ENCODE measurements around the gene ERVMER34-1. TPM values are rescaled to one million over a fixed set of nuclear protein-coding genes. Genes with fewer than 3 reads are reported as not detected.

Gene ERVMER34-1
- total RNA-seq, 2 experiments from 2014 or later, result 0.07 to 0.17 TPM

GRCh38 chr4:52750213-52750612 is 1.0 kb downstream of the ERVMER34-1 start:
- intact Hi-C loops (cut with micrococcal nuclease), result no loop called here

DNA sequence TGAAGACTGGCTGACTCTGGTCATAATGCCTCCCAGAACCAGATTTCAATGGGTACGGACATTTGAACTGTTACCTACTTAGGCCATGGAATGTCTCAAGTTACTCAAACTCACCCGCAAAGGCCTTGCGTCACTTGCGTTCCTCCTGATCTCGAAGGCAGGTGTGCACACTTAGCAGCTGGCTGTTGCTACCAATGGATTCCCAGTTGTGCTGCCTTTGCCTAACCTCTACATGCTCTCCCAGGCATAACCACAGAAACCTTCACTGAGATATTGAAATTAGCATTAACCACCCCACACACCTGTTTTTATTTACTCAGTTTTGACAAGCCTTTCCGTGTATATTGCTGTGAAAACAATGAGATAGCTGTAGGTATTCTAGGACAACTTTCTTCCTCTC is 2.8 kb downstream of the ERVMER34-1 start:
- H3K27me3 Mint-ChIP-seq, result peaks cover 47% of the 10 kb centered on the region

More at GRCh38 chr4:52750213-52750612, 1.0 kb downstream of the ERVMER34-1 start:
- Mint-ChIP-seq H3K4me1 (ENCODE audit: low read depth) (peaks cover 10% of the 10 kb centered on the region), H3K27ac (no peak overlapping the region), H3K4me3 (peak overlapping the region; percentile 9), H3K27me3 (peaks cover 53% of the 10 kb centered on the region), H3K9me3 (no peaks in the 10 kb centered on the region), H3K36me3 (no peaks in the 10 kb centered on the region)
- DNase-seq, result no peak
- ChIA-PET POLR2A (no interaction called here), CTCF (no interaction called here)

GRCh38 chr4:52744588-52744987 is 6.6 kb downstream of the ERVMER34-1 start:
- no peak for DNase-seq
- intact Hi-C loops (cut with micrococcal nuclease), result no loop called here
- H3K4me3 Mint-ChIP-seq, result no peak overlapping the region
- H3K9me3 Mint-ChIP-seq, result no peaks in the 10 kb centered on the region
- H3K4me1 Mint-ChIP-seq (ENCODE audit: low read depth), result no peaks in the 10 kb centered on the region
- POLR2A ChIA-PET, result no interaction called here
- peaks cover 17% of the 10 kb centered on the region for H3K27me3 Mint-ChIP-seq
- CTCF ChIA-PET, result interaction anchor here (0.6 kb wide), 1 partner anchor 413 kb away, joined by 3 read pairs; no protein-coding TSS in a partner anchor
- H3K36me3 Mint-ChIP-seq, result no peaks in the 10 kb centered on the region
- H3K27ac Mint-ChIP-seq, result no peak overlapping the region

More for the DNA sequence above, 2.8 kb downstream of the ERVMER34-1 start:
- intact Hi-C loops (cut with micrococcal nuclease), result no loop called here
- no peak for DNase-seq
- Mint-ChIP-seq H3K4me3 (no peak overlapping the region), H3K4me1 (ENCODE audit: low read depth) (peaks cover 10% of the 10 kb centered on the region), H3K9me3 (no peaks in the 10 kb centered on the region), H3K36me3 (no peaks in the 10 kb centered on the region), H3K27ac (no peak overlapping the region)
- ChIA-PET CTCF (no interaction called here), POLR2A (no interaction called here)

GRCh38 chr4:52743444-52744019 is 7.7 kb downstream of the ERVMER34-1 start:
- intact Hi-C loops (cut with micrococcal nuclease), result no loop called here
- Mint-ChIP-seq H3K27me3 (peaks cover 11% of the 10 kb centered on the region), H3K36me3 (no peaks in the 10 kb centered on the region), H3K9me3 (no peaks in the 10 kb centered on the region), H3K4me1 (ENCODE audit: low read depth) (no peaks in the 10 kb centered on the region), H3K27ac (no peak overlapping the region), H3K4me3 (no peak overlapping the region)
- CTCF ChIA-PET, result interaction anchor here (1.0 kb wide), 1 partner anchor 168 kb away, joined by 4 read pairs; no protein-coding TSS in a partner anchor
- no peak for DNase-seq
- POLR2A ChIA-PET, result no interaction called here

DNA sequence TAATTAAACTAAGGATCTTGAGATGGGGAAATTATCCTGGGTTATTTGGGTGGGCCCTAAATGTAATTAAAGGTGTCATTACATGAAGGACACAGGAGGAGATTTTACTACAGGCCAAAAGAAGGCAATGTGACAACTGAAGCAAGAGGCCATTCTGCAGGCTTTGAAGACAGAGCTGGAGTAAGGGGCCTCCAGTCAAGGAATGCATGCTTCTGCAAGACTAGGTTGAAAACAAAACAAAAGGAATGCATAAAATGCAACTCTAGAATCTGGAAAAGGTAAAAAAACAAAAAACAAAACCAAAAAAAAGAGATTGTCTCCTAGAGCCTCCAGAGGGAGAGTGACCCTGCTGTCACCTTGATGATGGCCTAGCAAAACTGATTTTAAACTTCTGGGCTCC is 21.6 kb downstream of the ERVMER34-1 start:
- no peaks in the 10 kb centered on the region for H3K36me3 Mint-ChIP-seq

DNA sequence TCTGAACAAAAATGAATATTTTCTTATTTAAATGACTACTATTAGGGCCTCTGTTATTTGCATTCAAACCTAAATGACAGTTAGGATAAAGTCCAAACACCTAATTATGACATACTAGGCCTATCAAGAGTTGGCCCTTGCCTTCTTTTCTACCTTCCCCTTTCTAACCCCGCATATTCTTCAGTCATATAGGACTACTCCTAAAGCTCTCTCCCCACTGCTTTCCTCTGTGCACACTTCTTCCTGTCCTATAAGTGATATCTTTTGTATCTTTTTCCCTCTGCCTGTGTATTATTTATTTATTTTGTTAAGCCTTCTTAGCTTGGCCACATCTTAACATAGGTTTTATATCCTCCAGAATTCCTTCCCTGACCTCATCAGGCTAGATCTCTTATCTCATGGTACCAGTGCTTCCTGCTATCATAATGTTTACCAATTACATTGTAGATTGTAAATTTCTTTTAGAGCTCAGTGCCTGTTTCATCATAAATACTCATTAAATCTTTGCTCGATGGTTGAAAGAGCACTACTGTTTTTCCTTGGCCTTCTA is 22.5 kb downstream of the ERVMER34-1 start:
- Mint-ChIP-seq H3K27me3 (no peaks in the 10 kb centered on the region), H3K9me3 (no peaks in the 10 kb centered on the region), H3K27ac (no peak overlapping the region), H3K4me3 (no peak overlapping the region), H3K4me1 (ENCODE audit: low read depth) (no peaks in the 10 kb centered on the region), H3K36me3 (no peaks in the 10 kb centered on the region)
- no peak for DNase-seq
- POLR2A ChIA-PET, result interaction anchor here (1.4 kb wide), 1 partner anchor 16 kb away, joined by 3 read pairs; no protein-coding TSS in a partner anchor
- intact Hi-C loops (cut with micrococcal nuclease), result no loop called here
- CTCF ChIA-PET, result no interaction called here

More for the DNA sequence above, 21.6 kb downstream of the ERVMER34-1 start:
- Mint-ChIP-seq H3K9me3 (no peaks in the 10 kb centered on the region), H3K27me3 (no peaks in the 10 kb centered on the region), H3K4me3 (no peak overlapping the region), H3K27ac (no peak overlapping the region), H3K4me1 (ENCODE audit: low read depth) (no peaks in the 10 kb centered on the region)
- POLR2A ChIA-PET, result no interaction called here
- no peak for DNase-seq
- CTCF ChIA-PET, result interaction anchor here (0.5 to 0.6 kb wide), 2 partner anchors 41 to 353 kb away, joined by 3 to 5 read pairs; no protein-coding TSS in a partner anchor
- intact Hi-C loops (cut with micrococcal nuclease), result no loop called here

- CTCF ChIA-PET, result interaction anchor here (0.5 to 1.2 kb wide), 3 partner anchors 185 to 1507 kb away, joined by 3 read pairs; no protein-coding TSS in a partner anchor
- DNase-seq, result no peak
- intact Hi-C loops (cut with micrococcal nuclease), result no loop called here
- Mint-ChIP-seq H3K4me1 (ENCODE audit: low read depth) (peaks cover 5% of the 10 kb centered on the region), H3K36me3 (no peaks in the 10 kb centered on the region), H3K9me3 (no peaks in the 10 kb centered on the region), H3K27ac (no peak overlapping the region), H3K4me3 (no peak overlapping the region), H3K27me3 (no peaks in the 10 kb centered on the region)
- POLR2A ChIA-PET, result no interaction called here
Measured at GRCh38 chr4:52726826-52727580, 24.2 kb downstream of the ERVMER34-1 start.

GRCh38 chr4:52721968-52722815 is 29.0 kb downstream of the ERVMER34-1 start:
- peak; percentile 95 for DNase-seq
- intact Hi-C loops (cut with micrococcal nuclease), result loop anchor here (1.0 to 5.0 kb wide), 3 partner anchors 10 to 1510 kb away; no protein-coding TSS in a partner anchor
- Mint-ChIP-seq H3K27me3 (no peaks in the 10 kb centered on the region), H3K27ac (peak overlapping the region; percentile 82), H3K4me3 (peak overlapping the region; percentile 78), H3K9me3 (no peaks in the 10 kb centered on the region), H3K36me3 (peaks cover 12% of the 10 kb centered on the region), H3K4me1 (ENCODE audit: low read depth) (peaks cover 16% of the 10 kb centered on the region)
- ChIA-PET CTCF (interaction anchor here (0.7 to 2.2 kb wide), 4 partner anchors 10 to 1333 kb away, joined by 3 to 13 read pairs (median 4); no protein-coding TSS in a partner anchor), POLR2A (interaction anchor here (1.0 to 3.1 kb wide), 4 partner anchors 10 to 145 kb away, joined by 3 to 40 read pairs (median 3); no protein-coding TSS in a partner anchor)

DNA sequence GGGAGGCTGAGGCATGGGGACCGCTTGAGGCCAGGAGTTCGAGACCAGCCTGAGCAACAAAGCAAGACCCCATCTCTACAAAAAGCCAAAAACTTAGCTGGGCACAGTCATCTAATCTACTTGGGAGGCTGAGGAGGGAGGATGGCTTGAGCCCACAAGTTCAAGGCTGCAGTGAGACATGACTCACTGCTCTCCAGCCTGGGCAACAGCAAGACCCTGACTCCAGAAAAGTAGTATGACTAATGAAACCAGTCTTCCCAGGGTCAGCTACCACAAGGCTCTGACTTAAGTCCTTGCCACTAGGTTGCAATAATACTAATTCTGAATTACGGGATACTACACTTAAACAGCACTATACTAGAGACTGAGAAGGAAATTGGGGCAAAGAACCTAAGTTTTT is 33.1 kb downstream of the ERVMER34-1 start:
- Mint-ChIP-seq H3K4me1 (ENCODE audit: low read depth) (peaks cover 48% of the 10 kb centered on the region), H3K4me3 (no peak overlapping the region), H3K27ac (peak overlapping the region; percentile 63), H3K36me3 (peaks cover 50% of the 10 kb centered on the region), H3K27me3 (no peaks in the 10 kb centered on the region), H3K9me3 (no peaks in the 10 kb centered on the region)
- CTCF ChIA-PET, result no interaction called here
- DNase-seq, result no peak
- POLR2A ChIA-PET, result no interaction called here
- intact Hi-C loops (cut with micrococcal nuclease), result no loop called here

DNA sequence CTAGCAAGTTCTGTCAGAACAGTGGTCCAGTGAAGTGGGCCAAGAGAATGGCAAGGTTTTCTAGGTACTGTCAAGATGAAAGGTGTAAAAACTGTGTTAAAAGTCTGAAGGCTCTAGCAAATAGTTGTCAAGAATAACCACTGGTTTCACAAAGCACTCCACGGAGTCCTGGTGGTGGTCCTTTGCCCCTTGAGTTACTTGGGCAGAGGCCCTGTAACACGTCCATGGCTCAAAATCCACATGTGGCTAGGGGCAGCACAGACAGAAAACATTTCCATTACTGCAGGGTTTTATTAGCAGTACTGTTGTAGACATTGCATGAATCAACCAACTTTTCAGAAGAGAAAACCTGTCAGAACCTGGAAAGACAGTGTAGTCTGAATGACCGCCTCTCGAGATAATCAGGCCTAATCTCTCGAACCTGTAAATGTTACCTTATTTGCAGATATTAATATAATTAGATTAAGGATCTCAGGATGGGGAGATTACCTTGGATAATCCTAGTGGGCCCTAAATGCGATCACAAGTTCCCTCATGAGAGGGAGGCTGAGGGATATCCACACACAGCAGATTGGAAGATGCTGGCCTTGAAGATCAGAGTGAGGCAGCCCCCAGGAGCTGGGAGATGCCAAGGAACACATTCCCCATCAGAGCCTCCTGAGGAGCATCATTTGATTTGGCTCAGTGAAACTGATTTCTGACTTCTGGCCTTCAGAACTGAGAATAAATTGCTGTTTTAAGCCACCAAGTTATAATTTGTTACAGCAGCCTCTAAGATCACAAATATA is 34.7 kb downstream of the ERVMER34-1 start:
- POLR2A ChIA-PET, result no interaction called here

DNA sequence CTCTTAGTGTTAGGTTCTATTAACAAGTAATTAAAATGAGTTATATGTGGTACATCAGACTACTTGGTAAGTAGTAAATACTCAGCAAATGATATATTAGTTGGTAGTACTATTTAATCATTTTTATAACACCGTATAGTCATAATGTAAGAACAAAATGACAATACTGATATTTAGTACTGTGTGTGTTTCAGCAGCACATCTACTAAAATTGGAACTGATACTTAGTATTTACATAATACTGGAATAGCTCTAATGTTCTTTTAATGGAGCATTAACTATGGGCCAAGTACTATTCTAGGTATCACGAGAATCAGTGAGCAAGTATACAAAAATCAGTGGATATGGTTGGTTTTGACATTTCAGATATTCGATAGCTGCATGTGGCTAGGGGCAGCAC is 35.3 kb downstream of the ERVMER34-1 start:
- CTCF ChIA-PET, result no interaction called here
- Mint-ChIP-seq H3K27ac (peak overlapping the region; percentile 97), H3K36me3 (peaks cover 55% of the 10 kb centered on the region), H3K27me3 (no peaks in the 10 kb centered on the region), H3K4me1 (ENCODE audit: low read depth) (peaks cover 50% of the 10 kb centered on the region), H3K9me3 (no peaks in the 10 kb centered on the region), H3K4me3 (peak overlapping the region; percentile 95)
- intact Hi-C loops (cut with micrococcal nuclease), result loop anchor here (2.0 kb wide), 1 partner anchor 267 kb away; no protein-coding TSS in a partner anchor
- no peak for DNase-seq
- POLR2A ChIA-PET, result no interaction called here

More for the DNA sequence above, 34.7 kb downstream of the ERVMER34-1 start:
- H3K9me3 Mint-ChIP-seq, result no peaks in the 10 kb centered on the region
- no peaks in the 10 kb centered on the region for H3K27me3 Mint-ChIP-seq
- peak overlapping the region; percentile 38 for H3K27ac Mint-ChIP-seq
- DNase-seq, result no peak
- H3K4me1 Mint-ChIP-seq (ENCODE audit: low read depth), result peaks cover 46% of the 10 kb centered on the region
- CTCF ChIA-PET, result no interaction called here
- H3K36me3 Mint-ChIP-seq, result peaks cover 55% of the 10 kb centered on the region
- intact Hi-C loops (cut with micrococcal nuclease), result no loop called here
- no peak overlapping the region for H3K4me3 Mint-ChIP-seq
